DOHH2 (cell line): ENCODE data around the gene CD27.

ENCODE experiments used
- H3F3A ChIP-seq: fragments of 200-600 bp; sonication (generic), shearing (Covaris generic); 2 replicates; pipeline ENCODE4 v1.6.0; 2016; ENCODE audit warnings: antibody characterized with exemption, mild to moderate bottlenecking; ENCODE audit not compliant: control insufficient read depth, insufficient read depth
- H3K27ac ChIP-seq: fragments of 200-600 bp; sonication (generic); 2 replicates; pipeline ENCODE4 v1.5.1; 2014; ENCODE audit warnings: low read depth, mild to moderate bottlenecking, low read length, moderate library complexity
- H3K27me3 ChIP-seq: fragments of 200-600 bp; sonication (generic); 2 replicates; pipeline ENCODE4 v1.6.1; 2014; ENCODE audit warnings: mild to moderate bottlenecking, low read length, mixed read lengths; ENCODE audit not compliant: control insufficient read depth
- H3K36me3 ChIP-seq: fragments of 200-600 bp; sonication (generic); 2 replicates; pipeline ENCODE4 v1.6.1; 2014; ENCODE audit warnings: mild to moderate bottlenecking, low read length, moderate library complexity, mixed read lengths; ENCODE audit not compliant: control insufficient read depth
- H3K4me1 ChIP-seq: fragments of 200-600 bp; sonication (generic); 2 replicates; pipeline ENCODE4 v1.6.1; 2014; ENCODE audit warnings: mild to moderate bottlenecking, low read length, mixed read lengths; ENCODE audit not compliant: control insufficient read depth
- H3K4me2 ChIP-seq: fragments of 200-600 bp; sonication (generic); 2 replicates; pipeline ENCODE4 v1.6.0; 2014; ENCODE audit warnings: mild to moderate bottlenecking, low read length, moderate library complexity
- H3K4me3 ChIP-seq: fragments of 200-600 bp; sonication (generic); 2 replicates; pipeline ENCODE4 v1.5.1; 2014; ENCODE audit warnings: mild to moderate bottlenecking, low read length, mixed read lengths
- H3K79me2 ChIP-seq: fragments of 200-600 bp; sonication (generic); 2 replicates; pipeline ENCODE4 v1.6.1; 2014; ENCODE audit warnings: mild to moderate bottlenecking, low read length, mixed read lengths; ENCODE audit not compliant: control insufficient read depth
- H3K9me2 ChIP-seq: fragments of 200-600 bp; sonication (generic); replicated peaks from 2 replicates; pipeline ENCODE4 v1.6.1; 2014; ENCODE audit warnings: mild to moderate bottlenecking, low read length, mixed read lengths; ENCODE audit not compliant: control insufficient read depth
- H3K9me3 ChIP-seq: fragments of 200-600 bp; sonication (generic); 2 replicates; pipeline ENCODE4 v1.6.1; 2014; ENCODE audit warnings: antibody characterized with exemption, low read length, mixed read lengths; ENCODE audit not compliant: control insufficient read depth, insufficient read depth
- H4K20me1 ChIP-seq: fragments of 200-600 bp; sonication (generic); 2 replicates; pipeline ENCODE4 v1.6.0; 2014; ENCODE audit warnings: low read depth, mild to moderate bottlenecking, antibody characterized with exemption, low read length, moderate library complexity; ENCODE audit not compliant: control insufficient read depth, insufficient read depth
- CTCF ChIP-seq: fragments of 200-600 bp; sonication (generic); IDR thresholded peaks from one replicate; pipeline ENCODE4 v1.5.1; 2014; ENCODE audit warnings: antibody characterized with exemption, mild to moderate bottlenecking, low read depth, low read length; ENCODE audit not compliant: poor library complexity, severe bottlenecking
- EZH2phosphoT487 ChIP-seq: fragments of 200-600 bp; sonication (generic); IDR thresholded peaks from 2 replicates; pipeline ENCODE4 v1.6.1; 2017; ENCODE audit warnings: borderline replicate concordance, mild to moderate bottlenecking, antibody characterized with exemption, low read length, moderate library complexity, mixed read lengths

CD27 gene

GRCh38 chr12:6443361-6443983 is 1.3 kb upstream of the CD27 start:
- H3K27ac ChIP-seq: peak overlapping the region; percentile 92
- no peaks in the 10 kb centered on the region for H4K20me1 ChIP-seq
- peaks cover 38% of the 10 kb centered on the region for H3F3A ChIP-seq
- H3K36me3 ChIP-seq: peaks cover 28% of the 10 kb centered on the region
- TF ChIP-seq CTCF: no peak
- TF ChIP-seq EZH2phosphoT487: no peak
- peaks cover 68% of the 10 kb centered on the region for H3K4me1 ChIP-seq
- H3K4me3 ChIP-seq: peak overlapping the region; percentile 90
- H3K27me3 ChIP-seq: no peaks in the 10 kb centered on the region
- H3K9me2 ChIP-seq: no peaks in the 10 kb centered on the region
- H3K4me2 ChIP-seq: peak overlapping the region; percentile 92
- H3K9me3 ChIP-seq: no peaks in the 10 kb centered on the region
- peaks cover 39% of the 10 kb centered on the region for H3K79me2 ChIP-seq

GRCh38 chr12:6444031-6444430 is 724 bp upstream of the CD27 start:
- peaks cover 39% of the 10 kb centered on the region for H3K79me2 ChIP-seq
- no peaks in the 10 kb centered on the region for H3K9me2 ChIP-seq
- peak overlapping the region; percentile 92 for H3K4me2 ChIP-seq
- TF ChIP-seq EZH2phosphoT487 (no peak), CTCF (peak; percentile 17)
- no peaks in the 10 kb centered on the region for H3K27me3 ChIP-seq
- H3K4me1 ChIP-seq: peaks cover 65% of the 10 kb centered on the region
- peak overlapping the region; percentile 92 for H3K27ac ChIP-seq
- H3F3A ChIP-seq: peaks cover 38% of the 10 kb centered on the region
- H4K20me1 ChIP-seq: no peaks in the 10 kb centered on the region
- peaks cover 28% of the 10 kb centered on the region for H3K36me3 ChIP-seq
- peak overlapping the region; percentile 90 for H3K4me3 ChIP-seq
- H3K9me3 ChIP-seq: no peaks in the 10 kb centered on the region

GRCh38 chr12:6450091-6450868 is 5.5 kb downstream of the CD27 start:
- peak overlapping the region; percentile 86 for H3K4me2 ChIP-seq
- H3K9me3 ChIP-seq: no peaks in the 10 kb centered on the region
- no peaks in the 10 kb centered on the region for H3K27me3 ChIP-seq
- no peaks in the 10 kb centered on the region for H4K20me1 ChIP-seq
- H3K36me3 ChIP-seq: peaks cover 82% of the 10 kb centered on the region
- no peaks in the 10 kb centered on the region for H3K9me2 ChIP-seq
- H3K4me3 ChIP-seq: peak overlapping the region; percentile 71
- H3K79me2 ChIP-seq: peaks cover 47% of the 10 kb centered on the region
- peaks cover 37% of the 10 kb centered on the region for H3F3A ChIP-seq
- peak overlapping the region; percentile 80 for H3K27ac ChIP-seq
- TF ChIP-seq CTCF (no peak), EZH2phosphoT487 (no peak)
- H3K4me1 ChIP-seq: peaks cover 59% of the 10 kb centered on the region
